ENCODE results near the gene RBBP6.

RBBP6 gene

GRCh38 chr16:24523569-24523968 lies 15.8 kb upstream of the RBBP6 start:
- Histone ChIP-seq H3K36me3 (ENCODE audit: control insufficient read depth, insufficient read depth, low read length) (no peaks in the 10 kb centered on the region), H3K9ac (ENCODE audit: low read length) (no peak overlapping the region), H3K9me3 (ENCODE audit: control insufficient read depth, insufficient read depth, low read depth, low read length) (no peaks in the 10 kb centered on the region), H3K27me3 (ENCODE audit: control insufficient read depth, insufficient read depth, low read length) (no peaks in the 10 kb centered on the region), H3K4me3 (ENCODE audit: low read depth, low read length) (no peak overlapping the region), H3K4me1 (ENCODE audit: control insufficient read depth, insufficient read depth, low read length) (no peaks in the 10 kb centered on the region; the same call in 1 of the 2 replicates), H3K27ac (ENCODE audit: low read depth, low read length) (no peak overlapping the region)

GRCh38 chr16:24524855-24525677 lies 14.3 kb upstream of the RBBP6 start:
- Histone ChIP-seq H3K4me3 (ENCODE audit: low read depth, low read length) (no peak overlapping the region), H3K4me1 (ENCODE audit: control insufficient read depth, insufficient read depth, low read length) (no peaks in the 10 kb centered on the region; the same call in 1 of the 2 replicates), H3K27me3 (ENCODE audit: control insufficient read depth, insufficient read depth, low read length) (no peaks in the 10 kb centered on the region), H3K9me3 (ENCODE audit: control insufficient read depth, insufficient read depth, low read depth, low read length) (no peaks in the 10 kb centered on the region), H3K36me3 (ENCODE audit: control insufficient read depth, insufficient read depth, low read length) (no peaks in the 10 kb centered on the region), H3K27ac (ENCODE audit: low read depth, low read length) (no peak overlapping the region), H3K9ac (ENCODE audit: low read length) (no peak overlapping the region)

- Histone ChIP-seq H3K36me3 (ENCODE audit: control insufficient read depth, insufficient read depth, low read length) (no peaks in the 10 kb centered on the region), H3K4me3 (ENCODE audit: low read depth, low read length) (no peak overlapping the region), H3K9ac (ENCODE audit: low read length) (no peak overlapping the region), H3K4me1 (ENCODE audit: control insufficient read depth, insufficient read depth, low read length) (no peaks in the 10 kb centered on the region; the same call in 1 of the 2 replicates), H3K27me3 (ENCODE audit: control insufficient read depth, insufficient read depth, low read length) (no peaks in the 10 kb centered on the region), H3K27ac (ENCODE audit: low read depth, low read length) (no peak overlapping the region), H3K9me3 (ENCODE audit: control insufficient read depth, insufficient read depth, low read depth, low read length) (no peaks in the 10 kb centered on the region)
Observed at GRCh38 chr16:24525970-24526559, 13.3 kb upstream of the RBBP6 start.

GRCh38 chr16:24526701-24527495 lies 12.5 kb upstream of the RBBP6 start:
- H3K27ac ChIP-seq (ENCODE audit: low read depth, low read length): no peak overlapping the region
- no peak overlapping the region for H3K9ac ChIP-seq (ENCODE audit: low read length)
- H3K9me3 ChIP-seq (ENCODE audit: control insufficient read depth, insufficient read depth, low read depth, low read length): no peaks in the 10 kb centered on the region
- H3K4me3 ChIP-seq (ENCODE audit: low read depth, low read length): no peak overlapping the region
- H3K4me1 ChIP-seq (ENCODE audit: control insufficient read depth, insufficient read depth, low read length): no peaks in the 10 kb centered on the region; the same call in 1 of the 2 replicates
- no peaks in the 10 kb centered on the region for H3K36me3 ChIP-seq (ENCODE audit: control insufficient read depth, insufficient read depth, low read length)
- H3K27me3 ChIP-seq (ENCODE audit: control insufficient read depth, insufficient read depth, low read length): no peaks in the 10 kb centered on the region

GRCh38 chr16:24531166-24531565 lies 8.2 kb upstream of the RBBP6 start:
- no peak overlapping the region for H3K4me3 ChIP-seq (ENCODE audit: low read depth, low read length)
- no peaks in the 10 kb centered on the region for H3K36me3 ChIP-seq (ENCODE audit: control insufficient read depth, insufficient read depth, low read length)
- no peaks in the 10 kb centered on the region for H3K9me3 ChIP-seq (ENCODE audit: control insufficient read depth, insufficient read depth, low read depth, low read length)
- H3K27ac ChIP-seq (ENCODE audit: low read depth, low read length): no peak overlapping the region
- H3K4me1 ChIP-seq (ENCODE audit: control insufficient read depth, insufficient read depth, low read length): no peaks in the 10 kb centered on the region
- no peaks in the 10 kb centered on the region for H3K27me3 ChIP-seq (ENCODE audit: control insufficient read depth, insufficient read depth, low read length)
- H3K9ac ChIP-seq (ENCODE audit: low read length): no peak overlapping the region

- Histone ChIP-seq H3K9ac (ENCODE audit: low read length) (no peak overlapping the region), H3K9me3 (ENCODE audit: control insufficient read depth, insufficient read depth, low read depth, low read length) (no peaks in the 10 kb centered on the region), H3K27me3 (ENCODE audit: control insufficient read depth, insufficient read depth, low read length) (no peaks in the 10 kb centered on the region), H3K4me1 (ENCODE audit: control insufficient read depth, insufficient read depth, low read length) (no peaks in the 10 kb centered on the region), H3K27ac (ENCODE audit: low read depth, low read length) (no peak overlapping the region), H3K4me3 (ENCODE audit: low read depth, low read length) (no peak overlapping the region), H3K36me3 (ENCODE audit: control insufficient read depth, insufficient read depth, low read length) (no peaks in the 10 kb centered on the region)
Observed at GRCh38 chr16:24534620-24535019, 4.7 kb upstream of the RBBP6 start.

- Histone ChIP-seq H3K9me3 (ENCODE audit: control insufficient read depth, insufficient read depth, low read depth, low read length) (no peaks in the 10 kb centered on the region), H3K36me3 (ENCODE audit: control insufficient read depth, insufficient read depth, low read length) (no peaks in the 10 kb centered on the region), H3K4me1 (ENCODE audit: control insufficient read depth, insufficient read depth, low read length) (no peaks in the 10 kb centered on the region), H3K9ac (ENCODE audit: low read length) (no peak overlapping the region), H3K27me3 (ENCODE audit: control insufficient read depth, insufficient read depth, low read length) (no peaks in the 10 kb centered on the region), H3K4me3 (ENCODE audit: low read depth, low read length) (no peak overlapping the region), H3K27ac (ENCODE audit: low read depth, low read length) (no peak overlapping the region)
Observed at GRCh38 chr16:24535827-24536226, 3.5 kb upstream of the RBBP6 start.

- Histone ChIP-seq H3K9me3 (ENCODE audit: control insufficient read depth, insufficient read depth, low read depth, low read length) (no peaks in the 10 kb centered on the region), H3K36me3 (ENCODE audit: control insufficient read depth, insufficient read depth, low read length) (no peaks in the 10 kb centered on the region), H3K27me3 (ENCODE audit: control insufficient read depth, insufficient read depth, low read length) (no peaks in the 10 kb centered on the region), H3K27ac (ENCODE audit: low read depth, low read length) (no peak overlapping the region), H3K9ac (ENCODE audit: low read length) (no peak overlapping the region), H3K4me1 (ENCODE audit: control insufficient read depth, insufficient read depth, low read length) (0 out of 2 replicates have a peak, but pooled peaks cover under 1% of the 10 kb centered on the region), H3K4me3 (ENCODE audit: low read depth, low read length) (no peak overlapping the region)
Observed at GRCh38 chr16:24536671-24537070, 2.7 kb upstream of the RBBP6 start.

- H3K9me3 ChIP-seq (ENCODE audit: control insufficient read depth, insufficient read depth, low read depth, low read length): no peaks in the 10 kb centered on the region
- H3K27me3 ChIP-seq (ENCODE audit: control insufficient read depth, insufficient read depth, low read length): no peaks in the 10 kb centered on the region
- H3K9ac ChIP-seq (ENCODE audit: low read length): no peak overlapping the region
- H3K4me1 ChIP-seq (ENCODE audit: control insufficient read depth, insufficient read depth, low read length): peaks cover 6% of the 10 kb centered on the region; the same call in 1 of the 2 replicates
- no peak overlapping the region for H3K4me3 ChIP-seq (ENCODE audit: low read depth, low read length)
- H3K27ac ChIP-seq (ENCODE audit: low read depth, low read length): no peak overlapping the region
- H3K36me3 ChIP-seq (ENCODE audit: control insufficient read depth, insufficient read depth, low read length): peaks cover 4% of the 10 kb centered on the region; the same call in 1 of the 2 replicates
Observed at GRCh38 chr16:24537474-24538337, 1.7 kb upstream of the RBBP6 start.

- Histone ChIP-seq H3K36me3 (ENCODE audit: control insufficient read depth, insufficient read depth, low read length) (peaks cover 9% of the 10 kb centered on the region; the same call in 1 of the 2 replicates), H3K9ac (ENCODE audit: low read length) (peak overlapping the region; percentile 69), H3K4me3 (ENCODE audit: low read depth, low read length) (peak overlapping the region; percentile 73), H3K9me3 (ENCODE audit: control insufficient read depth, insufficient read depth, low read depth, low read length) (no peaks in the 10 kb centered on the region), H3K27ac (ENCODE audit: low read depth, low read length) (0 out of 2 replicates have a peak overlapping the region, but pooled peaks have one; percentile 1), H3K4me1 (ENCODE audit: control insufficient read depth, insufficient read depth, low read length) (peaks cover 6% of the 10 kb centered on the region; the same call in 1 of the 2 replicates), H3K27me3 (ENCODE audit: control insufficient read depth, insufficient read depth, low read length) (no peaks in the 10 kb centered on the region)
Observed at GRCh38 chr16:24538756-24539294, 541 bp upstream of the RBBP6 start.
